ENCODE results near the gene HTRA3.

The HTRA3 gene

DNA sequence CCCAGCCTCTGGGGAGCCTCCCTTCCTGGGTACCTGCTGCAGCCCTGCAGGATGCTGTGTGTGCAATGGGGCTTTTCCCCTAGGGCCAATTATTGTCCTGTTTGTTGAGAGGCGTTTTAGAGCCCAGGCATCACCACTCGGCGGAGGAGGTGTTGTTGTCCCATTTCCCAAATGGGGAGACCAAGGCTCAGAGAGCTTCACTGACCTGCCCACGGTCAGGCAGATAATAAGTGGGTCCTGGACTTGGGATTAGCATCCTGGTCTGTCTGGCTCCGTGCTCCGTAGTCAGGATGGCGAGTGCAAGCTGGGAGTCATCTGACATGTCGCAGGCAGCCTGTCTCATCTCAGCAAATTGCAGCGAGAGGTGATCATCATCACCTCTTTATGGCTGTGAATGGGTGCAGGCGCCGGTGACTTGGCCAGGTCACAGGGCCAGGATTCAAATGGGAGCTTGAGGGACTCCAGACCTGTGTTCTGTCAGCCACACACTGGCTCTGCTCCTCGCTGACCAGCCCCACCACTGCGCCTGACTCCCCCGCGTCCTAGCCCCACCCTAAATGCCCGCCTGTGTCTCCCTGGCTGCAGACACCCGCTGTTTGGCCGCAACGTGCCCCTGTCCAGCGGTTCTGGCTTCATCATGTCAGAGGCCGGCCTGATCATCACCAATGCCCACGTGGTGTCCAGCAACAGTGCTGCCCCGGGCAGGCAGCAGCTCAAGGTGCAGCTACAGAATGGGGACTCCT lies 16.6 kb downstream of the HTRA3 start:
- Histone ChIP-seq H3K36me3 (peaks cover 14% of the 10 kb centered on the region), H3K27me3 (no peaks in the 10 kb centered on the region), H3K4me1 (ENCODE audit: control insufficient read depth in 1 of 2, insufficient read depth in 1 of 2, low read depth in 1 of 2, low read length in 1 of 2) (peaks cover 43 to 64% of the 10 kb centered on the region in 2 experiments), H3K4me3 (ENCODE audit: low read depth in 1 of 2, low read length in 1 of 2) (no peak overlapping the region), H3K27ac (peak overlapping the region; percentile 82), H3K9me3 (no peaks in the 10 kb centered on the region)
- TF ChIP-seq CTCF (IDR thresholded peaks at IDR 0.05), result no peak

GRCh38 chr4:8286719-8287342 lies 17.3 kb downstream of the HTRA3 start:
- H3K4me1 ChIP-seq (ENCODE audit: control insufficient read depth in 1 of 2, insufficient read depth in 1 of 2, low read depth in 1 of 2, low read length in 1 of 2), result peaks cover 43 to 67% of the 10 kb centered on the region in 2 experiments
- peak overlapping the region; percentile 82 for H3K27ac ChIP-seq
- no peak for TF ChIP-seq CTCF (IDR thresholded peaks at IDR 0.05)
- peaks cover 21% of the 10 kb centered on the region for H3K36me3 ChIP-seq
- no peaks in the 10 kb centered on the region for H3K9me3 ChIP-seq
- H3K4me3 ChIP-seq (ENCODE audit: low read depth in 1 of 2, low read length in 1 of 2), result no peak overlapping the region
- no peaks in the 10 kb centered on the region for H3K27me3 ChIP-seq

DNA sequence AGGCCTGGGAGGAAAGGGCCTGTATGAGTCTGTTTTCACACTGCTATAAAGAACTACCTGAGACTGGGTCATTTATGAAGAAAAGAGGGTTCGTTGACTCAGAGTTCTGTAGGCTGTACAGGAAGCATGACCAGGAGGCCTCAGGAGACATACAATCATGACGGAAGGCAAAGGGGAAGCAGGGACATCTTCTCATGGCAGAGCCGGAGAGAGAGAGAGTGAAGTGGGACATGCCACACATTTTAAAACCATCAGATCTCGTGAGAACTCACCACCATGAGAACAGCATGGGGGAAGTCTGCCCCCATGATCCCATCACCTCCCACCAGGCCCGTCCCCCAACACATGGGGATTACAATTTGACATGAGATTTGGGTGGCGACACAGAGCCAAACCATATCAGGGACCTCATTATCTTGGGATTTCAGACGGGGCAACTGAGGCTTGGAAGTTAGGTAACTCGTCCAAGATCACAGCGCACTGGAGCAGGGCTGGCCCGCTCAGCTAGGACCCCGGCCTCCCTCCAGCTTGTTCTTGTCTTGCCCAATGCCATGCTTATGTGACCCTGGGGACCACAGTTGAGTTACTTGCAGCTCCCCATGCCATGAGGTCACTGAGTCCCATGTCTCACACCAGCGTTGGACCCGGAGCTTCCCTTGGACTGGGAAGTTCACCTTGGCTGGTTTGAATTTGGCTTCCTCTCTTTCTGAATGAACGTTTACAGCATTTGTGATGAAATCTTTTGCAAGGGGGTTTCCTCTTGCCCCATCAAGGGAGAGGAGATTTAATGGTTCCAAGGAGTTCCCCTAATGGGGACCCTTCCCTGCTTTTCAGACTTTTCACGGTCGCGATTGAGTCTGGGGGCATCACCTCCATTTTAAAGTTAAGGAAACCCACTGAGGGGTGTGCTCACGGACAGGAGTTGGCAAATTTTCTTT lies 18.1 kb downstream of the HTRA3 start:
- Histone ChIP-seq H3K27me3 (no peaks in the 10 kb centered on the region), H3K36me3 (peaks cover 29% of the 10 kb centered on the region), H3K4me3 (ENCODE audit: low read depth in 1 of 2, low read length in 1 of 2) (peak overlapping the region; percentile 23 to 36), H3K9me3 (no peaks in the 10 kb centered on the region), H3K27ac (peak overlapping the region; percentile 82), H3K4me1 (ENCODE audit: control insufficient read depth in 1 of 2, insufficient read depth in 1 of 2, low read depth in 1 of 2, low read length in 1 of 2) (peaks cover 41 to 62% of the 10 kb centered on the region in 2 experiments)
- TF ChIP-seq CTCF (IDR thresholded peaks at IDR 0.05), result no peak

GRCh38 chr4:8289151-8289750 lies 19.7 kb downstream of the HTRA3 start:
- Histone ChIP-seq H3K4me3 (ENCODE audit: low read depth in 1 of 2, low read length in 1 of 2) (no peak overlapping the region), H3K27ac (peak overlapping the region; percentile 82), H3K4me1 (ENCODE audit: control insufficient read depth in 1 of 2, insufficient read depth in 1 of 2, low read depth in 1 of 2, low read length in 1 of 2) (peaks cover 29 to 50% of the 10 kb centered on the region in 2 experiments), H3K27me3 (no peaks in the 10 kb centered on the region), H3K36me3 (peaks cover 45% of the 10 kb centered on the region), H3K9me3 (no peaks in the 10 kb centered on the region)
- no peak for TF ChIP-seq CTCF (IDR thresholded peaks at IDR 0.05)

Data from neutrophil (primary cell).